Prostate gland (tissue), 2 donors: ENCODE results near the gene ZFYVE9.

Source experiments
- CTCF ChIP-seq, 4 experiments: fragments of 200-600 bp in 2 of 4; fragments of 450-650 bp in 2 of 4; sonication (generic) in 2 of 4; IDR thresholded peaks; 1 replicate in 3 of 4; 2 replicates in 1 of 4; pipeline ENCODE4 v1.5.1; 2016 to 2019; ENCODE audit warnings: antibody characterized with exemption in 4 of 4, mild to moderate bottlenecking in 2 of 4, moderate library complexity in 2 of 4
- POLR2A ChIP-seq: fragments of 450-650 bp; IDR thresholded peaks from one replicate; pipeline ENCODE4 v1.6.1; 2016; ENCODE audit warnings: antibody characterized with exemption, mild to moderate bottlenecking

GRCh38 chr1:52352690-52353089 is 210.8 kb downstream of the ZFYVE9 start:
- TF ChIP-seq CTCF (IDR thresholded peaks at IDR 0.05) = no peak
- TF ChIP-seq POLR2A = no peak
